HTERT RPE-1 (cell line): ENCODE data around the gene ZDHHC14.
"Not testable (repeated sequence)": the region's sequence is repeated elsewhere in the genome, so short reads cannot be mapped to it uniquely, and the experiment has no call there.

Source experiments
- in situ Hi-C: fragments of 300-500 bp; cut with MboI; formaldehyde crosslinking; loops from 4 replicates; pipeline ENCODE4 v1.14.3; 2020; ENCODE audit warnings: low sequenced_read_pairs

ZDHHC14 gene

GRCh38 chr6:157461000-157461915, 80.3 kb downstream of the ZDHHC14 start:
- in situ Hi-C loops = no loop called here

- in situ Hi-C loops = no loop called here
Observed at GRCh38 chr6:157462956-157463742, 82.2 kb downstream of the ZDHHC14 start.

- in situ Hi-C loops = not testable (repeated sequence)
Observed at GRCh38 chr6:157463743-157464135, 82.7 kb downstream of the ZDHHC14 start.

GRCh38 chr6:157464653-157465535, 83.9 kb downstream of the ZDHHC14 start:
- in situ Hi-C loops = no loop called here

- in situ Hi-C loops = no loop called here
Observed at GRCh38 chr6:157466342-157466648, 85.3 kb downstream of the ZDHHC14 start.

GRCh38 chr6:157467339-157467738, 86.3 kb downstream of the ZDHHC14 start:
- in situ Hi-C loops = not testable (repeated sequence)

GRCh38 chr6:157468054-157468453, 87.1 kb downstream of the ZDHHC14 start:
- in situ Hi-C loops = no loop called here

- in situ Hi-C loops = no loop called here
Observed at GRCh38 chr6:157468574-157468973, 87.6 kb downstream of the ZDHHC14 start.

- in situ Hi-C loops = no loop called here
Observed at GRCh38 chr6:157469378-157469777, 88.4 kb downstream of the ZDHHC14 start.

GRCh38 chr6:157471077-157471686, 90.2 kb downstream of the ZDHHC14 start:
- in situ Hi-C loops = no loop called here

- in situ Hi-C loops = no loop called here
Observed at GRCh38 chr6:157471895-157472686, 91.1 kb downstream of the ZDHHC14 start.

GRCh38 chr6:157476797-157477196, 95.8 kb downstream of the ZDHHC14 start:
- in situ Hi-C loops = no loop called here

GRCh38 chr6:157478926-157479325, 97.9 kb downstream of the ZDHHC14 start:
- in situ Hi-C loops = no loop called here

GRCh38 chr6:157479464-157480303, 98.7 kb downstream of the ZDHHC14 start:
- in situ Hi-C loops = no loop called here

GRCh38 chr6:157481189-157481864, 100.3 kb downstream of the ZDHHC14 start:
- in situ Hi-C loops = no loop called here

GRCh38 chr6:157481865-157482249, 100.9 kb downstream of the ZDHHC14 start:
- in situ Hi-C loops = no loop called here

- in situ Hi-C loops = no loop called here
Observed at GRCh38 chr6:157483770-157484169, 102.8 kb downstream of the ZDHHC14 start.

- in situ Hi-C loops = no loop called here
Observed at GRCh38 chr6:157484181-157484580, 103.2 kb downstream of the ZDHHC14 start.
